Liver (tissue), 9 donors: ENCODE data around the gene NGF. TPM values are rescaled to one million over a fixed set of nuclear protein-coding genes. Genes with fewer than 3 reads are reported as not detected.

Experiments used
- DNase-seq: peaks from one replicate; pipeline ENCODE4 v3.0.0-alpha.2; 2017; ENCODE audit warnings: low spot score
- H3K27ac ChIP-seq, 2 donors: one replicate each; pipeline ENCODE4 v1.7.0; 2013; ENCODE audit warnings: inconsistent platforms in 2 of 2, low read length in 2 of 2, control low read depth in 1 of 2, low read depth in 1 of 2, mild to moderate bottlenecking in 1 of 2
- H3K27me3 ChIP-seq, 4 donors: one replicate each; pipeline versions ENCODE4 v1.6.1 to v1.7.0; 2013; ENCODE audit warnings: low read length in 3 of 4, inconsistent platforms in 1 of 4, mild to moderate bottlenecking in 1 of 4, moderate library complexity in 1 of 4; ENCODE audit not compliant: control insufficient read depth in 4 of 4, insufficient read depth in 4 of 4
- H3K36me3 ChIP-seq, 4 donors: one replicate each; pipeline versions ENCODE4 v1.6.1 to v1.7.0; 2013; ENCODE audit warnings: low read length in 3 of 4, mild to moderate bottlenecking in 3 of 4, low read depth in 1 of 4, moderate library complexity in 1 of 4; ENCODE audit not compliant: control insufficient read depth in 4 of 4, insufficient read depth in 3 of 4
- H3K4me1 ChIP-seq, 4 donors: one replicate each; pipeline versions ENCODE4 v1.6.1 to v1.7.0; 2013; ENCODE audit warnings: low read length in 3 of 4, mild to moderate bottlenecking in 3 of 4, moderate library complexity in 1 of 4; ENCODE audit not compliant: control insufficient read depth in 4 of 4, insufficient read depth in 4 of 4
- H3K4me3 ChIP-seq, 3 donors: one replicate each; pipeline versions ENCODE4 v1.6.1 to v1.7.0; 2013; ENCODE audit warnings: low read length in 3 of 3, control low read depth in 1 of 3, low read depth in 1 of 3, mild to moderate bottlenecking in 1 of 3
- H3K9ac ChIP-seq, 2 donors: one replicate each; pipeline ENCODE4 v1.7.0; 2013; ENCODE audit warnings: low read length in 2 of 2, mild to moderate bottlenecking in 2 of 2, moderate library complexity in 2 of 2, control low read depth in 1 of 2, low read depth in 1 of 2
- H3K9me3 ChIP-seq, 4 donors: one replicate each; pipeline versions ENCODE4 v1.6.1 to v1.7.0; 2013; ENCODE audit warnings: low read length in 3 of 4; ENCODE audit not compliant: control insufficient read depth in 4 of 4
- EGR1 ChIP-seq, 2 donors: IDR thresholded peaks; 2 replicates each; pipeline ENCODE4 v1.6.1; 2016 to 2018; ENCODE audit warnings: antibody characterized with exemption in 2 of 2, low read depth in 2 of 2
- FOXA1 ChIP-seq: IDR thresholded peaks from 2 replicates; pipeline ENCODE4 v1.6.1; 2016; ENCODE audit warnings: antibody characterized with exemption
- FOXA2 ChIP-seq: IDR thresholded peaks from 2 replicates; pipeline ENCODE4 v1.6.1; 2016; ENCODE audit warnings: antibody characterized with exemption
- GABPA ChIP-seq, 2 donors: IDR thresholded peaks in 1 of 2; conservative IDR thresholded peaks in 1 of 2; 2 replicates each; pipeline ENCODE4 v1.6.1; 2016; ENCODE audit warnings: antibody characterized with exemption in 2 of 2, mild to moderate bottlenecking in 1 of 2, moderate library complexity in 1 of 2
- HNF4A ChIP-seq, 2 donors: conservative IDR thresholded peaks; 2 replicates each; pipeline ENCODE4 v1.6.1; 2016; ENCODE audit warnings: antibody characterized with exemption in 2 of 2, mild to moderate bottlenecking in 2 of 2
- HNF4G ChIP-seq: IDR thresholded peaks from 2 replicates; pipeline ENCODE4 v1.6.1; 2016; ENCODE audit warnings: antibody characterized with exemption
- JUND ChIP-seq, 2 donors: IDR thresholded peaks; 2 replicates each; pipeline ENCODE4 v1.6.1; 2016; ENCODE audit warnings: antibody characterized with exemption in 2 of 2
- NR2F2 ChIP-seq: IDR thresholded peaks from 2 replicates; pipeline ENCODE4 v1.6.1; 2016; ENCODE audit warnings: antibody characterized with exemption
- RAD21 ChIP-seq, 2 donors: IDR thresholded peaks; 2 replicates each; pipeline ENCODE4 v1.6.1; 2016; ENCODE audit warnings: antibody characterized with exemption in 2 of 2, mild to moderate bottlenecking in 2 of 2
- RXRA ChIP-seq, 2 donors: IDR thresholded peaks; 2 replicates each; pipeline ENCODE4 v1.6.1; 2017 to 2018; ENCODE audit warnings: antibody characterized with exemption in 2 of 2, mild to moderate bottlenecking in 1 of 2
- SP1 ChIP-seq: IDR thresholded peaks from 2 replicates; pipeline ENCODE4 v1.6.1; 2018; ENCODE audit warnings: antibody characterized with exemption, mild to moderate bottlenecking
- TAF1 ChIP-seq: conservative IDR thresholded peaks from 2 replicates; pipeline ENCODE4 v1.6.1; 2016; ENCODE audit warnings: antibody characterized with exemption, mild to moderate bottlenecking
- YY1 ChIP-seq: IDR thresholded peaks from 2 replicates; pipeline ENCODE4 v1.6.1; 2016; ENCODE audit warnings: antibody characterized with exemption, mild to moderate bottlenecking
- WGBS: extraction: QIAGEN DNeasy Blood & Tissue Kit; methylation state at CpG from one replicate; pipeline ENCODE4 v1.1.7; 2013; 5-methylcytosine and 5-hydroxymethylcytosine counted together
- polyA plus RNA-seq, 2 donors: library from polyadenylated mRNA; stranded (reverse) in 1 of 2; unstranded in 1 of 2; fragments of 200-250 nt in 1 of 2; fragments of >200 nt in 1 of 2; fragmentation: Nextera tagmentation in 1 of 2; extraction: Ambion mirVana in 1 of 2; gene quantifications; one replicate each; pipeline versions ENCODE4 v1.2.1 to v1.2.3, GENCODE V29; 2013 to 2015
- total RNA-seq, 2 donors: library from RNA; depleted of rRNA; stranded (reverse); fragments of >200 nt; gene quantifications; one replicate each; pipeline ENCODE4 v1.2.3, GENCODE V29; 2014
- TF ChIP-seq, protein P1 (sequence below): IDR thresholded peaks from 2 replicates; pipeline ENCODE4 v1.6.1; 2016; ENCODE audit warnings: antibody characterized with exemption
- TF ChIP-seq, protein P2 (sequence below): fragments of 150-350 bp; IDR thresholded peaks from 2 replicates; pipeline ENCODE4 v1.5.1; 2017; ENCODE audit warnings: improper control_type of control experiment, low read depth, low read length; ENCODE audit not compliant: missing input control
- TF ChIP-seq, protein P3 (sequence below): IDR thresholded peaks from 2 replicates; pipeline ENCODE4 v1.6.1; 2016; ENCODE audit warnings: antibody characterized with exemption, mild to moderate bottlenecking
- TF ChIP-seq, protein P4 (sequence below): IDR thresholded peaks from 2 replicates; pipeline ENCODE4 v1.6.1; 2016; ENCODE audit warnings: antibody characterized with exemption
- TF ChIP-seq, protein P5 (sequence below): IDR thresholded peaks from 2 replicates; pipeline ENCODE4 v1.6.1; 2016; ENCODE audit warnings: antibody characterized with exemption
- donor health status: healthy.
- donor health status: healthy.
- donor health status: healthy.
- donor health status: healthy.
- donor health status: healthy.

NGF gene
- total and polyA plus RNA-seq, 4 donors: 0.79 to 2.1 (median 1.2) TPM

DNA sequence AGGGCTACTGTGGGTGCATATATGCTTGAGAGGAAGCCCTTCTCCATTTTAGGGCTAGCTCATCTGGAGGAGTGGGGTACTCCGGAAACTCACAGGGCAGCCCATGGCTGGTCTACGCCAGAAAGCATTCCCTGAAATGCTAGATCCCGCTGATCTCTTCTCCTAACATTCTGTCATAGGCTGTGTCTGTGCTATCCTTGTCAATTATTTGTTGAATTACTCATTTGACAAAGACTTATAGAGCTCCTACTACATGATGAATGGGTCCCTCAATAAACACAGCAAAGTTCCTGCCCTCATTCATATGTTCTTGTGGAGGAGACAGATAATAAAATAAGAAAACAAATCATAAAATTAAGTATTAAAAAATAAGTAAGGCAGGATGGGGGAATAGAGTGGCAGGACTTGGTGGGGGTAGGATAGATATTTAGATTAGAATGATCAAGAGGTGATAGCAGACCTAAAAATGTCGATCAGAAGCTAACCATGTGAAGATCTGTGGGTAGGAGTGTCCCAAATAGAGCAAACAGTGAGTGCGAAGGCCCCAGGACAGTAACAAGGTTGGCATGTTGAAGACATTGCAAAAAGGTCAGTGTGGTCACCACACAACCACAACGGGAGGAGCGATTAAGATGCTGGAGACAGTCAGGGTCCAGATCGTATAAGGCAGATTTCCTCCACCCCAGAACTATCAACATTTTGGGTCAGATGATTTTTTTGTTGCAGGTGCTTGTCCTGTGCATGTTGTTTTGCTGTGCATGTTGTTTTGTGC lies 13.2 kb downstream of the NGF start:
- H3K9me3 ChIP-seq: no peaks in the 10 kb centered on the region
- 84% methylated on average over 8 of the region's 8 CpGs for WGBS
- TF ChIP-seq YY1: no peak
- TF ChIP-seq SP1: no peak
- TF ChIP-seq HNF4G: no peak
- no peak for TF ChIP-seq HNF4A (conservative IDR thresholded peaks at IDR 0.05)
- no peak for TF ChIP-seq RXRA (IDR thresholded peaks at IDR 0.05)
- TF ChIP-seq FOXA1: no peak
- no peak for TF ChIP-seq NR2F2
- TF ChIP-seq, protein P1, sequence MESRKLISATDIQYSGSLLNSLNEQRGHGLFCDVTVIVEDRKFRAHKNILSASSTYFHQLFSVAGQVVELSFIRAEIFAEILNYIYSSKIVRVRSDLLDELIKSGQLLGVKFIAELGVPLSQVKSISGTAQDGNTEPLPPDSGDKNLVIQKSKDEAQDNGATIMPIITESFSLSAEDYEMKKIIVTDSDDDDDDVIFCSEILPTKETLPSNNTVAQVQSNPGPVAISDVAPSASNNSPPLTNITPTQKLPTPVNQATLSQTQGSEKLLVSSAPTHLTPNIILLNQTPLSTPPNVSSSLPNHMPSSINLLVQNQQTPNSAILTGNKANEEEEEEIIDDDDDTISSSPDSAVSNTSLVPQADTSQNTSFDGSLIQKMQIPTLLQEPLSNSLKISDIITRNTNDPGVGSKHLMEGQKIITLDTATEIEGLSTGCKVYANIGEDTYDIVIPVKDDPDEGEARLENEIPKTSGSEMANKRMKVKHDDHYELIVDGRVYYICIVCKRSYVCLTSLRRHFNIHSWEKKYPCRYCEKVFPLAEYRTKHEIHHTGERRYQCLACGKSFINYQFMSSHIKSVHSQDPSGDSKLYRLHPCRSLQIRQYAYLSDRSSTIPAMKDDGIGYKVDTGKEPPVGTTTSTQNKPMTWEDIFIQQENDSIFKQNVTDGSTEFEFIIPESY: no peak
- TF ChIP-seq EGR1 (IDR thresholded peaks at IDR 0.05; ENCODE audit: low read depth in 2 of 2): no peak
- TF ChIP-seq RAD21 (IDR thresholded peaks at IDR 0.05): no peak
- TF ChIP-seq, protein P2, sequence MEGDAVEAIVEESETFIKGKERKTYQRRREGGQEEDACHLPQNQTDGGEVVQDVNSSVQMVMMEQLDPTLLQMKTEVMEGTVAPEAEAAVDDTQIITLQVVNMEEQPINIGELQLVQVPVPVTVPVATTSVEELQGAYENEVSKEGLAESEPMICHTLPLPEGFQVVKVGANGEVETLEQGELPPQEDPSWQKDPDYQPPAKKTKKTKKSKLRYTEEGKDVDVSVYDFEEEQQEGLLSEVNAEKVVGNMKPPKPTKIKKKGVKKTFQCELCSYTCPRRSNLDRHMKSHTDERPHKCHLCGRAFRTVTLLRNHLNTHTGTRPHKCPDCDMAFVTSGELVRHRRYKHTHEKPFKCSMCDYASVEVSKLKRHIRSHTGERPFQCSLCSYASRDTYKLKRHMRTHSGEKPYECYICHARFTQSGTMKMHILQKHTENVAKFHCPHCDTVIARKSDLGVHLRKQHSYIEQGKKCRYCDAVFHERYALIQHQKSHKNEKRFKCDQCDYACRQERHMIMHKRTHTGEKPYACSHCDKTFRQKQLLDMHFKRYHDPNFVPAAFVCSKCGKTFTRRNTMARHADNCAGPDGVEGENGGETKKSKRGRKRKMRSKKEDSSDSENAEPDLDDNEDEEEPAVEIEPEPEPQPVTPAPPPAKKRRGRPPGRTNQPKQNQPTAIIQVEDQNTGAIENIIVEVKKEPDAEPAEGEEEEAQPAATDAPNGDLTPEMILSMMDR: no peak
- TF ChIP-seq JUND (IDR thresholded peaks at IDR 0.05): no peak
- no peak for TF ChIP-seq TAF1
- TF ChIP-seq, protein P3, sequence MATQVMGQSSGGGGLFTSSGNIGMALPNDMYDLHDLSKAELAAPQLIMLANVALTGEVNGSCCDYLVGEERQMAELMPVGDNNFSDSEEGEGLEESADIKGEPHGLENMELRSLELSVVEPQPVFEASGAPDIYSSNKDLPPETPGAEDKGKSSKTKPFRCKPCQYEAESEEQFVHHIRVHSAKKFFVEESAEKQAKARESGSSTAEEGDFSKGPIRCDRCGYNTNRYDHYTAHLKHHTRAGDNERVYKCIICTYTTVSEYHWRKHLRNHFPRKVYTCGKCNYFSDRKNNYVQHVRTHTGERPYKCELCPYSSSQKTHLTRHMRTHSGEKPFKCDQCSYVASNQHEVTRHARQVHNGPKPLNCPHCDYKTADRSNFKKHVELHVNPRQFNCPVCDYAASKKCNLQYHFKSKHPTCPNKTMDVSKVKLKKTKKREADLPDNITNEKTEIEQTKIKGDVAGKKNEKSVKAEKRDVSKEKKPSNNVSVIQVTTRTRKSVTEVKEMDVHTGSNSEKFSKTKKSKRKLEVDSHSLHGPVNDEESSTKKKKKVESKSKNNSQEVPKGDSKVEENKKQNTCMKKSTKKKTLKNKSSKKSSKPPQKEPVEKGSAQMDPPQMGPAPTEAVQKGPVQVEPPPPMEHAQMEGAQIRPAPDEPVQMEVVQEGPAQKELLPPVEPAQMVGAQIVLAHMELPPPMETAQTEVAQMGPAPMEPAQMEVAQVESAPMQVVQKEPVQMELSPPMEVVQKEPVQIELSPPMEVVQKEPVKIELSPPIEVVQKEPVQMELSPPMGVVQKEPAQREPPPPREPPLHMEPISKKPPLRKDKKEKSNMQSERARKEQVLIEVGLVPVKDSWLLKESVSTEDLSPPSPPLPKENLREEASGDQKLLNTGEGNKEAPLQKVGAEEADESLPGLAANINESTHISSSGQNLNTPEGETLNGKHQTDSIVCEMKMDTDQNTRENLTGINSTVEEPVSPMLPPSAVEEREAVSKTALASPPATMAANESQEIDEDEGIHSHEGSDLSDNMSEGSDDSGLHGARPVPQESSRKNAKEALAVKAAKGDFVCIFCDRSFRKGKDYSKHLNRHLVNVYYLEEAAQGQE: no peak
- TF ChIP-seq, protein P4, sequence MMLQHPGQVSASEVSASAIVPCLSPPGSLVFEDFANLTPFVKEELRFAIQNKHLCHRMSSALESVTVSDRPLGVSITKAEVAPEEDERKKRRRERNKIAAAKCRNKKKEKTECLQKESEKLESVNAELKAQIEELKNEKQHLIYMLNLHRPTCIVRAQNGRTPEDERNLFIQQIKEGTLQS: no peak
- no peak for TF ChIP-seq FOXA2
- TF ChIP-seq, protein P5, sequence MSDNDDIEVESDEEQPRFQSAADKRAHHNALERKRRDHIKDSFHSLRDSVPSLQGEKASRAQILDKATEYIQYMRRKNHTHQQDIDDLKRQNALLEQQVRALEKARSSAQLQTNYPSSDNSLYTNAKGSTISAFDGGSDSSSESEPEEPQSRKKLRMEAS: no peak
- no peak for TF ChIP-seq GABPA (IDR thresholded peaks at IDR 0.05 in 1 of 2, conservative IDR thresholded peaks at IDR 0.05 in 1 of 2)

More for the DNA sequence above, 13.2 kb downstream of the NGF start:
- Histone ChIP-seq H3K4me1 (no peaks in the 10 kb centered on the region), H3K27ac (no peak overlapping the region), H3K27me3 (peaks cover 0 to 24% (median under 1%) of the 10 kb centered on the region in 4 donors), H3K36me3 (no peaks in the 10 kb centered on the region), H3K4me3 (no peak overlapping the region), H3K9ac (no peak overlapping the region)
- no peak for DNase-seq
